K562 (cell line): ENCODE measurements around the gene MAP3K7CL. TPM values are rescaled to one million over a fixed set of nuclear protein-coding genes. Genes with fewer than 3 reads are reported as not detected.

ENCODE experiments used
- ATF1 ChIP-seq, 2 experiments: fragments of 450-650 bp in 1 of 2; IDR thresholded peaks; 2 replicates each; pipeline ENCODE4 v1.6.1; 2016; ENCODE audit warnings: missing compliant biosample characterization in 1 of 2, missing genetic modification characterization in 1 of 2
- ATF7 ChIP-seq: fragments of 450-650 bp; IDR thresholded peaks from 2 replicates; pipeline ENCODE4 v1.7.1; 2014; ENCODE audit warnings: mild to moderate bottlenecking, moderate library complexity
- CC2D1A ChIP-seq: fragments of 450-650 bp; IDR thresholded peaks from 2 replicates; pipeline ENCODE4 v1.6.1; 2017; ENCODE audit warnings: mild to moderate bottlenecking
- DEAF1 ChIP-seq: fragments of 450-650 bp; formaldehyde crosslinking; IDR thresholded peaks from 2 replicates; pipeline ENCODE4 v1.4.0; 2020; ENCODE audit warnings: mild to moderate bottlenecking, moderate library complexity
- EP400 ChIP-seq: fragments of 450-650 bp; IDR thresholded peaks from 2 replicates; pipeline ENCODE4 v1.6.1; 2017; ENCODE audit warnings: antibody characterized with exemption, mild to moderate bottlenecking, moderate library complexity
- ESRRA ChIP-seq: fragments of 450-650 bp; IDR thresholded peaks from 2 replicates; pipeline ENCODE4 v1.6.1; 2014; ENCODE audit warnings: low read depth, mild to moderate bottlenecking, moderate library complexity, borderline replicate concordance
- FOS ChIP-seq: IDR thresholded peaks from 3 replicates; pipeline ENCODE4 v1.6.1; 2011; ENCODE audit not compliant: insufficient read length; ENCODE audit errors: extremely low read depth
- MYC ChIP-seq, 2 experiments: fragments of 250-450 bp in 1 of 2; sonication (Bioruptor Pico) in 1 of 2; IDR thresholded peaks; 2 replicates each; pipeline versions ENCODE4 v1.5.1 to v1.6.1; 2012 to 2021; ENCODE audit warnings: low read depth in 2 of 2, borderline replicate concordance in 1 of 2, improper control_type of control experiment in 1 of 2, low read length in 1 of 2, mild to moderate bottlenecking in 1 of 2, moderate library complexity in 1 of 2
- NR2C1 ChIP-seq, 2 experiments: fragments of 450-650 bp; IDR thresholded peaks; 2 replicates each; pipeline ENCODE4 v1.6.1; 2017; ENCODE audit warnings: mild to moderate bottlenecking in 2 of 2, antibody characterized with exemption in 1 of 2, inconsistent platforms in 1 of 2, missing compliant biosample characterization in 1 of 2, missing genetic modification characterization in 1 of 2
- RBM22 ChIP-seq: fragments of 200-400 bp; formaldehyde crosslinking; IDR thresholded peaks from 2 replicates; pipeline ENCODE4 v1.6.1; 2018; ENCODE audit warnings: low read length, low read depth; ENCODE audit not compliant: poor library complexity, severe bottlenecking
- TRIM28 ChIP-seq: fragments of 450-650 bp; IDR thresholded peaks from 2 replicates; pipeline ENCODE4 v1.6.1; 2017
- polyA plus RNA-seq, 8 experiments: library from polyadenylated mRNA; depleted of rRNA in 4 of 8; stranded (reverse) in 5 of 8; unstranded in 3 of 8; fragments of >200 nt; fragmentation: Nextera tagmentation in 2 of 8; fragmentation: Illumina TruSeq in 1 of 8; extraction: Ambion mirVana in 2 of 8; extraction: Trizol in 1 of 8; gene quantifications; 2 replicates each; pipeline versions ENCODE4 v1.2.1 to v1.2.3, GENCODE V29; 2011 to 2014; ENCODE audit warnings: inconsistent platforms in 1 of 8, missing spikeins in 1 of 8
- total RNA-seq, 7 experiments: library from RNA; depleted of rRNA in 6 of 7; stranded (reverse); fragments of >200 nt in 6 of 7; fragmentation: Illumina TruSeq in 2 of 7; extraction: Trizol in 2 of 7; gene quantifications; 2 replicates each; pipeline versions ENCODE4 v1.2.1 to v1.2.3, GENCODE V29; 2011 to 2021; ENCODE audit warnings: low replicate concordance in 1 of 7
- TF ChIP-seq, protein P1 (sequence below): fragments of 450-650 bp; IDR thresholded peaks from 2 replicates; pipeline ENCODE4 v1.6.1; 2016
- TF ChIP-seq, protein P2 (sequence below), 2 experiments: fragments of 450-650 bp; IDR thresholded peaks; 2 replicates each; pipeline ENCODE4 v1.6.1; 2016; ENCODE audit warnings: mild to moderate bottlenecking in 2 of 2, borderline replicate concordance in 1 of 2, low read depth in 1 of 2, moderate library complexity in 1 of 2

The MAP3K7CL gene
- total and polyA plus RNA-seq, 9 of the 15 experiments (the other 6 are each of a cell fraction or from before 2014, with no cell fraction given) = 0.13 to 0.15 (median 0.14) TPM; not detected in 6

- no peak for TF ChIP-seq RBM22
- TF ChIP-seq, protein P1, sequence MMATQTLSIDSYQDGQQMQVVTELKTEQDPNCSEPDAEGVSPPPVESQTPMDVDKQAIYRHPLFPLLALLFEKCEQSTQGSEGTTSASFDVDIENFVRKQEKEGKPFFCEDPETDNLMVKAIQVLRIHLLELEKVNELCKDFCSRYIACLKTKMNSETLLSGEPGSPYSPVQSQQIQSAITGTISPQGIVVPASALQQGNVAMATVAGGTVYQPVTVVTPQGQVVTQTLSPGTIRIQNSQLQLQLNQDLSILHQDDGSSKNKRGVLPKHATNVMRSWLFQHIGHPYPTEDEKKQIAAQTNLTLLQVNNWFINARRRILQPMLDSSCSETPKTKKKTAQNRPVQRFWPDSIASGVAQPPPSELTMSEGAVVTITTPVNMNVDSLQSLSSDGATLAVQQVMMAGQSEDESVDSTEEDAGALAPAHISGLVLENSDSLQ = 0 out of 2 replicates have a peak, but pooled peaks have one; percentile 8
- TF ChIP-seq FOS = peak; percentile 68
- TF ChIP-seq NR2C1 (IDR thresholded peaks at IDR 0.05) = 0 out of 2 replicates have a peak, but pooled peaks have one; percentile 16
- peak; percentile 42; the same call in 1 of the 2 replicates for TF ChIP-seq NR2C1 (tag; IDR thresholded peaks at IDR 0.05)
- peak; percentile 97 for TF ChIP-seq TRIM28
- TF ChIP-seq ATF1 (CRISPR knock-in tag; IDR thresholded peaks at IDR 0.05) = no peak
- peak; percentile 54 for TF ChIP-seq ATF1 (tag; IDR thresholded peaks at IDR 0.05)
- peak; percentile 89 for TF ChIP-seq ATF7
- peak; percentile 39; the same call in 1 of the 2 replicates for TF ChIP-seq ESRRA
- TF ChIP-seq EP400 = peak; percentile 30; the same call in 1 of the 2 replicates
- TF ChIP-seq DEAF1 (CRISPR knock-in tag) = no peak
- peak; percentile 44; the same call in 1 of the 2 replicates for TF ChIP-seq MYC (IDR thresholded peaks at IDR 0.05; ENCODE audit: low read depth, low read length)
- TF ChIP-seq MYC (CRISPR knock-in tag; IDR thresholded peaks at IDR 0.05; ENCODE audit: borderline replicate concordance, low read depth) = no peak
- TF ChIP-seq CC2D1A = peak; percentile 43; the same call in 1 of the 2 replicates
- TF ChIP-seq, protein P2, sequence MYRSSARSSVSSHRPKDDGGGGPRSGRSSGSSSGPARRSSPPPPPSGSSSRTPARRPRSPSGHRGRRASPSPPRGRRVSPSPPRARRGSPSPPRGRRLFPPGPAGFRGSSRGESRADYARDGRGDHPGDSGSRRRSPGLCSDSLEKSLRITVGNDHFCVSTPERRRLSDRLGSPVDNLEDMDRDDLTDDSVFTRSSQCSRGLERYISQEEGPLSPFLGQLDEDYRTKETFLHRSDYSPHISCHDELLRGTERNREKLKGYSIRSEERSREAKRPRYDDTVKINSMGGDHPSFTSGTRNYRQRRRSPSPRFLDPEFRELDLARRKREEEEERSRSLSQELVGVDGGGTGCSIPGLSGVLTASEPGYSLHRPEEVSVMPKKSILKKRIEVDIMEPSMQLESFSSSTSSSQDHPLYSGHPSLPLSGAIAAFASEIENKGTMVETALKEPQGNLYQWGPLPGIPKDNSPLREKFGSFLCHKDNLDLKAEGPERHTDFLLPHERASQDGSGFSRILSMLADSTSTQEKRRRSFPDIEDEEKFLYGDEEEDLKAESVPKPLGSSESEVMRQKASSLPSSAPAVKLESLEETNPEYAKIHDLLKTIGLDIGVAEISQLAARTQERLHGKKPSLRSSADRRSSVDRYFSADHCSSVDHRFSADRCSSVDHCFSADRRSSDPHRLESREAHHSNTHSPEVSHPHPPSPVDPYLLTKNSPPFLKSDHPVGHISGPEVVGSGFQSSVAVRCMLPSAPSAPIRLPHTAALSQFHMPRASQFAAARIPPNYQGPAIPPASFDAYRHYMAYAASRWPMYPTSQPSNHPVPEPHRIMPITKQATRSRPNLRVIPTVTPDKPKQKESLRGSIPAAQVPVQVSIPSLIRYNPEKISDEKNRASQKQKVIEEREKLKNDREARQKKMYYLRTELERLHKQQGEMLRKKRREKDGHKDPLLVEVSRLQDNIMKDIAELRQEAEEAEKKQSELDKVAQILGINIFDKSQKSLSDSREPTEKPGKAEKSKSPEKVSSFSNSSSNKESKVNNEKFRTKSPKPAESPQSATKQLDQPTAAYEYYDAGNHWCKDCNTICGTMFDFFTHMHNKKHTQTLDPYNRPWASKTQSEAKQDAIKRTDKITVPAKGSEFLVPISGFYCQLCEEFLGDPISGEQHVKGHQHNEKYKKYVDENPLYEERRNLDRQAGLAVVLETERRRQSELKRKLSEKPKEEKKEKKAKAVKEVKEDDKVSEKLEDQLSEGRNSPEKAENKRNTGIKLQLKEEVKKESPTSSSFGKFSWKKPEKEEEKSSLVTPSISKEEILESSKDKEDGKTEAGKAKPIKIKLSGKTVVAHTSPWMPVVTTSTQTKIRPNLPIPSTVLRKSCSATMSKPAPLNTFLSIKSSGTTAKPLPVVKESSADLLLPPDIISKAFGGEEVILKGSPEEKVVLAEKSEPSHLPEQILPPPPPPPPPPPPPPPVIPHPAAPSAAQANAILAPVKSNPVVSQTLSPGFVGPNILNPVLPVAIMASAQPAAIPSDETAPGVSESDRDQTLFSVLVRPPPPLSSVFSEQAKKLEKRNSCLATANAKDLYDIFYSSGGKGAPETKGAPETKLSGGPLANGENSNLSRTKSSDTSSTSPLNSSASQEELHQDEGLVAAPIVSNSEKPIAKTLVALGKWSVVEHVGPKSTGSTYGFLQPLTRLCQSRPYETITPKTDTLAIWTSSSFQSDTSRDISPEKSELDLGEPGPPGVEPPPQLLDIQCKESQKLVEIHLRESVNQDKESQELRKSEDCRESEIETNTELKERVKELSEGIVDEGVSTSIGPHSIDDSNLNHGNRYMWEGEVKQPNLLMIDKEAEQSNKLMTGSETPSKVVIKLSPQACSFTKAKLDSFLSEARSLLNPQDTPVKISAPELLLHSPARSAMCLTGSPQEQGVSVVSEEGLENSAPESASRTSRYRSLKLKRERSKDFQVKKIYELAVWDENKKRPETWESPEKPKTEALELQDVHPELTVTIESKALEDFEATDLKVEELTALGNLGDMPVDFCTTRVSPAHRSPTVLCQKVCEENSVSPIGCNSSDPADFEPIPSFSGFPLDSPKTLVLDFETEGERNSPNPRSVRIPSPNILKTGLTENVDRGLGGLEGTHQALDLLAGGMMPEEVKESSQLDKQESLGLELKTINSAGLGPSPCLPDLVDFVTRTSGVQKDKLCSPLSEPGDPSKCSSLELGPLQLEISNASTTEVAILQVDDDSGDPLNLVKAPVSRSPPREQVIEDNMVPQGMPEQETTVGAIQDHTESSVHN (IDR thresholded peaks at IDR 0.05; ENCODE audit: borderline replicate concordance in 1 of 2, low read depth in 1 of 2) = peak in 1 of 2 experiments; percentile 75; a peak in 3 of 4 replicates
These were observed 65.7 kb downstream of the MAP3K7CL start (continued) for GRCh38 chr21:29195981-29196669.
